GM18951 (cell line): Measurements from ENCODE around the gene GBGT1.

Experiments
- POLR2A ChIP-seq: IDR thresholded peaks from 4 replicates; pipeline ENCODE4 v1.6.1; 2011; ENCODE audit warnings: mild to moderate bottlenecking; ENCODE audit not compliant: insufficient read length, insufficient read depth; ENCODE audit errors: extremely low read depth
- in situ Hi-C: fragments of 300-500 bp; cut with MboI; formaldehyde crosslinking; loops from one replicate; pipeline ENCODE4 v1.12.0; 2022; ENCODE audit warnings: low sequenced_read_pairs, mixed read lengths, inconsistent platforms; ENCODE audit not compliant: unreplicated experiment

Gene GBGT1

GRCh38 chr9:133109931-133110650, 53.6 kb downstream of the GBGT1 start:
- no peak for TF ChIP-seq POLR2A
- in situ Hi-C loops = loop anchor here (5.0 kb wide), 1 partner anchor 37 kb away; no protein-coding TSS in a partner anchor

GRCh38 chr9:133108794-133109641, 54.7 kb downstream of the GBGT1 start:
- no peak for TF ChIP-seq POLR2A
- in situ Hi-C loops = loop anchor here (5.0 kb wide), 1 partner anchor 38 kb away; no protein-coding TSS in a partner anchor

- no peak for TF ChIP-seq POLR2A
- in situ Hi-C loops = loop anchor here (5.0 kb wide), 1 partner anchor 39 kb away; no protein-coding TSS in a partner anchor
Measured at GRCh38 chr9:133107961-133108793, 55.5 kb downstream of the GBGT1 start.

GRCh38 chr9:133107245-133107722, 56.4 kb downstream of the GBGT1 start:
- TF ChIP-seq POLR2A = no peak
- in situ Hi-C loops = loop anchor here (5.0 kb wide), 1 partner anchor 40 kb away; no protein-coding TSS in a partner anchor

- in situ Hi-C loops = loop anchor here (5.0 kb wide), 1 partner anchor 41 kb away; no protein-coding TSS in a partner anchor
Measured at GRCh38 chr9:133106511-133107244, 57.0 kb downstream of the GBGT1 start.

GRCh38 chr9:133105461-133105770, 58.3 kb downstream of the GBGT1 start:
- TF ChIP-seq POLR2A = no peak
- in situ Hi-C loops = loop anchor here (5.0 kb wide), 1 partner anchor 42 kb away; no protein-coding TSS in a partner anchor

More at GRCh38 chr9:133106511-133107244, 57.0 kb downstream of the GBGT1 start:
- no peak for TF ChIP-seq POLR2A

- in situ Hi-C loops = loop anchor here (5.0 kb wide), 1 partner anchor 42 kb away; no protein-coding TSS in a partner anchor
Measured at GRCh38 chr9:133104718-133105460, 58.8 kb downstream of the GBGT1 start.

GRCh38 chr9:133103987-133104505, 59.7 kb downstream of the GBGT1 start:
- in situ Hi-C loops = no loop called here

More at GRCh38 chr9:133104718-133105460, 58.8 kb downstream of the GBGT1 start:
- no peak for TF ChIP-seq POLR2A

GRCh38 chr9:133103183-133103986, 60.3 kb downstream of the GBGT1 start:
- TF ChIP-seq POLR2A = no peak
- in situ Hi-C loops = no loop called here

More at GRCh38 chr9:133103987-133104505, 59.7 kb downstream of the GBGT1 start:
- no peak for TF ChIP-seq POLR2A
